ENCODE results near the gene DLST. TPM values are rescaled to one million over a fixed set of nuclear protein-coding genes. Genes with fewer than 3 reads are reported as not detected.

The DLST gene
- total RNA-seq: 51.1 and 53.4 TPM in 2 replicates

GRCh38 chr14:74881431-74882102 is at the start of gene DLST:
Gene DLST, plus strand, starts transcription at chr14:74881916. Its CDS starts 38 bp downstream, at chr14:74881954.

GRCh38 chr14:74875941-74876913 is 5.5 kb upstream of the DLST start, which contains the start of gene PROX2:
Gene PROX2, minus strand, starts transcription at chr14:74876145. Its CDS starts 12,311 bp downstream, at chr14:74863834.

GRCh38 chr14:74922752-74923401 is 41.2 kb downstream of the DLST start, which contains the start of gene RPS6KL1:
Gene RPS6KL1, minus strand, starts transcription at chr14:74923260. Its CDS starts 1,719 bp downstream, at chr14:74921541.

Other genes with a start within 250 kb of the DLST start
- gene AREL1, start 168.8 kb upstream of the DLST start, total RNA-seq: 29.4 and 37.5 TPM in 2 replicates
- gene FCF1, start 168.8 kb upstream of the DLST start, total RNA-seq: 19.2 and 32.5 TPM in 2 replicates
- 23.4 and 34.9 TPM in 2 replicates for gene YLPM1, start 118.6 kb upstream of the DLST start, total RNA-seq
- not detected in 2 replicates for gene PROX2, start 5.8 kb upstream of the DLST start, total RNA-seq
- gene RPS6KL1, start 41.3 kb downstream of the DLST start, total RNA-seq: 2.1 TPM in 1 of 2 replicates, not detected in the other
- under 0.01 TPM in 1 of 2 replicates, not detected in the other for gene PGF, start 73.7 kb downstream of the DLST start, total RNA-seq
- gene EIF2B2, start 121.0 kb downstream of the DLST start, total RNA-seq: 29.4 and 48.8 TPM in 2 replicates
- 15.7 and 18.5 TPM in 2 replicates for gene MLH3, start 169.6 kb downstream of the DLST start, total RNA-seq
- gene ACYP1, start 182.1 kb downstream of the DLST start, total RNA-seq: 2.4 and 2.9 TPM in 2 replicates
- under 0.01 and 1.1 TPM in 2 replicates for gene ZC2HC1C, start 187.7 kb downstream of the DLST start, total RNA-seq
- 39.1 and 41.6 TPM in 2 replicates for gene NEK9, start 245.1 kb downstream of the DLST start, total RNA-seq